HG03432 (cell line): ENCODE measurements around the gene SLFN14.
"Not testable (repeated sequence)": the region's sequence is repeated elsewhere in the genome, so short reads cannot be mapped to it uniquely, and the experiment has no call there.

Experiments
- ATAC-seq: cut with Tn5 transposase; IDR thresholded peaks from one replicate; pipeline ENCODE4 v1.9.1; 2021; ENCODE audit warnings: mild to moderate bottlenecking, moderate library complexity; ENCODE audit not compliant: unreplicated experiment

SLFN14 gene

GRCh38 chr17:35523296-35523695, 37.3 kb downstream of the SLFN14 start:
- ATAC-seq, result no peak

- ATAC-seq, result not testable (repeated sequence)
Observed at GRCh38 chr17:35521654-35522256, 38.9 kb downstream of the SLFN14 start.

GRCh38 chr17:35521150-35521549, 39.5 kb downstream of the SLFN14 start:
- ATAC-seq, result no peak

- no peak for ATAC-seq
Observed at GRCh38 chr17:35519906-35520442, 40.6 kb downstream of the SLFN14 start.

- ATAC-seq, result no peak
Observed at GRCh38 chr17:35519439-35519838, 41.2 kb downstream of the SLFN14 start.

- not testable (repeated sequence) for ATAC-seq
Observed at GRCh38 chr17:35518431-35518830, 42.2 kb downstream of the SLFN14 start.

- no peak for ATAC-seq
Observed at GRCh38 chr17:35515027-35515426, 45.6 kb downstream of the SLFN14 start.

GRCh38 chr17:35514564-35514963, 46.1 kb downstream of the SLFN14 start:
- no peak for ATAC-seq
